GM23338 (cell line): Measurements from ENCODE around the gene SHPK. TPM values are rescaled to one million over a fixed set of nuclear protein-coding genes. Genes with fewer than 3 reads are reported as not detected.

Experiments used
- ATAC-seq: fragments of 200-7000 bp; cut with Tn5 transposase; 3 replicates; pipeline ENCODE4 v1.9.1; 2020
- DNase-seq: peaks from one replicate; pipeline ENCODE4 v3.0.0-alpha.2; 2015; ENCODE audit warnings: low spot score
- H2AFZ ChIP-seq: fragments of 200-600 bp; sonication (generic); 2 replicates; pipeline ENCODE4 v1.8.0; 2016; ENCODE audit warnings: antibody characterized with exemption, mild to moderate bottlenecking, moderate library complexity
- H3F3A ChIP-seq: fragments of 200-600 bp; sonication (generic); replicated peaks from 2 replicates; pipeline ENCODE4 v1.8.0; 2017; ENCODE audit warnings: antibody characterized with exemption, mixed run types, low read depth
- H3K27ac ChIP-seq: fragments of 200-600 bp; sonication (generic); 2 replicates; pipeline ENCODE4 v1.6.1; 2016; ENCODE audit warnings: low read depth
- H3K27me3 ChIP-seq: fragments of 200-600 bp; sonication (generic); 2 replicates; pipeline ENCODE4 v1.8.0; 2016; ENCODE audit warnings: mild to moderate bottlenecking, mixed run types, moderate library complexity; ENCODE audit not compliant: insufficient read depth
- H3K36me3 ChIP-seq: fragments of 200-600 bp; sonication (generic); 2 replicates; pipeline ENCODE4 v1.8.0; 2016; ENCODE audit warnings: mild to moderate bottlenecking; ENCODE audit not compliant: insufficient read depth
- H3K4me1 ChIP-seq: fragments of 200-600 bp; sonication (generic); 2 replicates; pipeline ENCODE4 v1.8.0; 2016; ENCODE audit warnings: mild to moderate bottlenecking, moderate library complexity; ENCODE audit not compliant: insufficient read depth
- H3K4me2 ChIP-seq: fragments of 200-600 bp; sonication (generic); 2 replicates; pipeline ENCODE4 v1.7.1; 2017; ENCODE audit warnings: mixed run types
- H3K4me3 ChIP-seq: fragments of 200-600 bp; sonication (generic); 2 replicates; pipeline ENCODE4 v1.6.1; 2016; ENCODE audit warnings: mixed run types
- H3K79me2 ChIP-seq: fragments of 200-600 bp; sonication (generic); replicated peaks from 2 replicates; pipeline ENCODE4 v1.8.0; 2017; ENCODE audit warnings: mild to moderate bottlenecking; ENCODE audit not compliant: insufficient read depth
- H3K9me2 ChIP-seq: fragments of 200-600 bp; sonication (generic); 2 replicates; pipeline ENCODE4 v1.8.0; 2017; ENCODE audit not compliant: insufficient read depth
- H4K20me1 ChIP-seq: fragments of 200-600 bp; sonication (generic); replicated peaks from 2 replicates; pipeline ENCODE4 v1.8.0; 2017; ENCODE audit warnings: mild to moderate bottlenecking; ENCODE audit not compliant: insufficient read depth
- H3K27ac Mint-ChIP-seq: 2 replicates; pipeline ENCODE4 v1.8.0; 2020; ENCODE audit warnings: inconsistent platforms, mild to moderate bottlenecking, moderate library complexity, mixed read lengths
- H3K27me3 Mint-ChIP-seq: 3 replicates; pipeline ENCODE4 v1.8.0; 2022; ENCODE audit warnings: low read depth, mild to moderate bottlenecking, moderate library complexity, mixed read lengths, inconsistent platforms; ENCODE audit not compliant: insufficient read depth, poor library complexity
- H3K36me3 Mint-ChIP-seq: 3 replicates; pipeline ENCODE4 v1.8.0; 2021; ENCODE audit warnings: low read depth, mild to moderate bottlenecking, inconsistent platforms, moderate library complexity, mixed read lengths
- H3K4me1 Mint-ChIP-seq: 3 replicates; pipeline ENCODE4 v1.8.0; 2020; ENCODE audit warnings: mild to moderate bottlenecking, inconsistent platforms, mixed read lengths
- H3K4me3 Mint-ChIP-seq: 3 replicates; pipeline ENCODE4 v1.8.0; 2021; ENCODE audit warnings: moderate library complexity, mild to moderate bottlenecking, inconsistent platforms, mixed read lengths
- H3K9me3 Mint-ChIP-seq: 3 replicates; pipeline ENCODE4 v1.8.0; 2020; ENCODE audit warnings: moderate library complexity, mild to moderate bottlenecking, inconsistent platforms, mixed read lengths
- CREB1 ChIP-seq: fragments of 250-450 bp; sonication (Bioruptor Pico); IDR thresholded peaks from 2 replicates; pipeline ENCODE4 v1.5.0; 2020; ENCODE audit warnings: low read depth, mild to moderate bottlenecking, moderate library complexity
- ETS1 ChIP-seq: IDR thresholded peaks from 2 replicates; pipeline ENCODE4 v1.6.1; 2016; ENCODE audit warnings: antibody characterized with exemption
- EZH2 ChIP-seq: fragments of 200-600 bp; sonication (generic); IDR thresholded peaks from one replicate; pipeline ENCODE4 v1.8.0; 2017; ENCODE audit warnings: antibody characterized with exemption, mild to moderate bottlenecking, low read depth; ENCODE audit not compliant: unreplicated experiment
- EZH2phosphoT487 ChIP-seq: fragments of 200-600 bp; sonication (generic); IDR thresholded peaks from one replicate; pipeline ENCODE4 v1.8.1; 2018; ENCODE audit warnings: antibody characterized with exemption; ENCODE audit not compliant: unreplicated experiment
- JUNB ChIP-seq: IDR thresholded peaks from one replicate; pipeline ENCODE4 v1.6.1; 2016; ENCODE audit warnings: antibody characterized with exemption; ENCODE audit not compliant: unreplicated experiment
- NANOG ChIP-seq: IDR thresholded peaks from 2 replicates; pipeline ENCODE4 v1.6.1; 2016; ENCODE audit warnings: antibody characterized with exemption, borderline replicate concordance
- STAT1 ChIP-seq: IDR thresholded peaks from one replicate; pipeline ENCODE4 v1.6.1; 2016; ENCODE audit warnings: antibody characterized with exemption; ENCODE audit not compliant: unreplicated experiment
- ZNF114 ChIP-seq: fragments of 250-450 bp; sonication (Bioruptor Pico); IDR thresholded peaks from 2 replicates; pipeline ENCODE4 v1.5.0; 2020; ENCODE audit warnings: mild to moderate bottlenecking, moderate library complexity
- polyA plus RNA-seq: library from polyadenylated mRNA; unstranded; fragments of >200 nt; fragmentation: Nextera tagmentation; extraction: Ambion mirVana; gene quantifications from 2 replicates; pipeline ENCODE4 v1.2.1, GENCODE V29; 2016
- total RNA-seq: library from RNA; depleted of rRNA; stranded (reverse); fragments of >200 nt; shearing (Covaris generic); gene quantifications from 2 replicates; pipeline ENCODE4 v1.2.3, GENCODE V29; 2014
- TF ChIP-seq, protein P1 (sequence below): fragments of 250-450 bp; sonication (Bioruptor Pico); IDR thresholded peaks from 2 replicates; pipeline ENCODE4 v1.5.0; 2020; ENCODE audit warnings: mild to moderate bottlenecking, moderate library complexity

Gene SHPK
- total and polyA plus RNA-seq, 2 experiments from 2014 or later, result 11.5 to 34.3 TPM

DNA sequence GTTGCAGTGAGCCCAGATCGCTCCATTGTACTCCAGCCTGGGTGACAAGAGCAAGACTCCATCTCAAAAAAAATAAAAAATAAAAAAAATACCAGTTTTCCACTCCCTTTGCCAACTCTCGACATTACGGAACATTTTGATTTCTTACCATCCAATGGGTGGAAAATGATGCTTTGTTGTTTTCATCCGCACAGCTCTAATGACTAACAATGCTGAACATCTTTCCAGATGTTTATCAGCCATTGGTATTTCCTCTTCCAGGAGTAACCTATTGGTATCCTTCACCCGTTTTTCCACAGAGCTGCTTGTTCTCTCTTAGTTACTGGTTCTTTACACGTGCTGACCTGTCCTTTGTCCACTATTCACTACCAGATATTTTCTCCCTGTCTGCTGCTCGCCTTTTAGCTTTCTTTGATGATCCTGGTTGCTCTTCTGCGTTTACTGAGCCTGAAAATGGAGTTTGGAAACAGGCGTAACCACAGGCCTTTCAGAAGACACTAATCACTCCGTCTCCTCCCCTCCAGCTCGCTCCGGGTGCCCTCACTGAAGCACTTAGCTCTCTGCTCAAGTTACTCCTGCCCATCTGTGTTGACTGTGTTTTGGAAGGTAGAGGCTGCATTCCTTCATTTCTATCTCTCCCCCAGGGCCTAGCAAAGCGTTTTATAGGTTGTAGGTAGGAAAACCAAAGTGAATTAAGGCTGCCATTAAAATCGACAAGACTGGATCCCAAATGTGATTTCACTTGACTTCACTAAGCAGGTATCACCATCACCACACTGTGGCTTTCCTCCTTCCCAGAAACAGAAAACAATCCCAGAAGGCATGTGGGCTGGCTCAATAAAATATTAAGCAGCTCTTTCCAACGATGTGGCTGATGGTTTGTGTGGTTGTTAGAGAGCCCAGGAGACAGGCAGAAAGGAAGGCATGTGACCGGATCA is 8.9 kb downstream of the SHPK start:
- no peaks in the 10 kb centered on the region for H3K9me2 ChIP-seq
- H3K79me2 ChIP-seq, result peaks cover 14% of the 10 kb centered on the region; the same call in 1 of the 2 replicates
- no peaks in the 10 kb centered on the region for H3K4me1 ChIP-seq
- peaks cover 1% of the 10 kb centered on the region for H3K27me3 Mint-ChIP-seq
- TF ChIP-seq NANOG, result no peak
- no peak for TF ChIP-seq CREB1
- TF ChIP-seq EZH2, result no peak
- TF ChIP-seq, protein P1, sequence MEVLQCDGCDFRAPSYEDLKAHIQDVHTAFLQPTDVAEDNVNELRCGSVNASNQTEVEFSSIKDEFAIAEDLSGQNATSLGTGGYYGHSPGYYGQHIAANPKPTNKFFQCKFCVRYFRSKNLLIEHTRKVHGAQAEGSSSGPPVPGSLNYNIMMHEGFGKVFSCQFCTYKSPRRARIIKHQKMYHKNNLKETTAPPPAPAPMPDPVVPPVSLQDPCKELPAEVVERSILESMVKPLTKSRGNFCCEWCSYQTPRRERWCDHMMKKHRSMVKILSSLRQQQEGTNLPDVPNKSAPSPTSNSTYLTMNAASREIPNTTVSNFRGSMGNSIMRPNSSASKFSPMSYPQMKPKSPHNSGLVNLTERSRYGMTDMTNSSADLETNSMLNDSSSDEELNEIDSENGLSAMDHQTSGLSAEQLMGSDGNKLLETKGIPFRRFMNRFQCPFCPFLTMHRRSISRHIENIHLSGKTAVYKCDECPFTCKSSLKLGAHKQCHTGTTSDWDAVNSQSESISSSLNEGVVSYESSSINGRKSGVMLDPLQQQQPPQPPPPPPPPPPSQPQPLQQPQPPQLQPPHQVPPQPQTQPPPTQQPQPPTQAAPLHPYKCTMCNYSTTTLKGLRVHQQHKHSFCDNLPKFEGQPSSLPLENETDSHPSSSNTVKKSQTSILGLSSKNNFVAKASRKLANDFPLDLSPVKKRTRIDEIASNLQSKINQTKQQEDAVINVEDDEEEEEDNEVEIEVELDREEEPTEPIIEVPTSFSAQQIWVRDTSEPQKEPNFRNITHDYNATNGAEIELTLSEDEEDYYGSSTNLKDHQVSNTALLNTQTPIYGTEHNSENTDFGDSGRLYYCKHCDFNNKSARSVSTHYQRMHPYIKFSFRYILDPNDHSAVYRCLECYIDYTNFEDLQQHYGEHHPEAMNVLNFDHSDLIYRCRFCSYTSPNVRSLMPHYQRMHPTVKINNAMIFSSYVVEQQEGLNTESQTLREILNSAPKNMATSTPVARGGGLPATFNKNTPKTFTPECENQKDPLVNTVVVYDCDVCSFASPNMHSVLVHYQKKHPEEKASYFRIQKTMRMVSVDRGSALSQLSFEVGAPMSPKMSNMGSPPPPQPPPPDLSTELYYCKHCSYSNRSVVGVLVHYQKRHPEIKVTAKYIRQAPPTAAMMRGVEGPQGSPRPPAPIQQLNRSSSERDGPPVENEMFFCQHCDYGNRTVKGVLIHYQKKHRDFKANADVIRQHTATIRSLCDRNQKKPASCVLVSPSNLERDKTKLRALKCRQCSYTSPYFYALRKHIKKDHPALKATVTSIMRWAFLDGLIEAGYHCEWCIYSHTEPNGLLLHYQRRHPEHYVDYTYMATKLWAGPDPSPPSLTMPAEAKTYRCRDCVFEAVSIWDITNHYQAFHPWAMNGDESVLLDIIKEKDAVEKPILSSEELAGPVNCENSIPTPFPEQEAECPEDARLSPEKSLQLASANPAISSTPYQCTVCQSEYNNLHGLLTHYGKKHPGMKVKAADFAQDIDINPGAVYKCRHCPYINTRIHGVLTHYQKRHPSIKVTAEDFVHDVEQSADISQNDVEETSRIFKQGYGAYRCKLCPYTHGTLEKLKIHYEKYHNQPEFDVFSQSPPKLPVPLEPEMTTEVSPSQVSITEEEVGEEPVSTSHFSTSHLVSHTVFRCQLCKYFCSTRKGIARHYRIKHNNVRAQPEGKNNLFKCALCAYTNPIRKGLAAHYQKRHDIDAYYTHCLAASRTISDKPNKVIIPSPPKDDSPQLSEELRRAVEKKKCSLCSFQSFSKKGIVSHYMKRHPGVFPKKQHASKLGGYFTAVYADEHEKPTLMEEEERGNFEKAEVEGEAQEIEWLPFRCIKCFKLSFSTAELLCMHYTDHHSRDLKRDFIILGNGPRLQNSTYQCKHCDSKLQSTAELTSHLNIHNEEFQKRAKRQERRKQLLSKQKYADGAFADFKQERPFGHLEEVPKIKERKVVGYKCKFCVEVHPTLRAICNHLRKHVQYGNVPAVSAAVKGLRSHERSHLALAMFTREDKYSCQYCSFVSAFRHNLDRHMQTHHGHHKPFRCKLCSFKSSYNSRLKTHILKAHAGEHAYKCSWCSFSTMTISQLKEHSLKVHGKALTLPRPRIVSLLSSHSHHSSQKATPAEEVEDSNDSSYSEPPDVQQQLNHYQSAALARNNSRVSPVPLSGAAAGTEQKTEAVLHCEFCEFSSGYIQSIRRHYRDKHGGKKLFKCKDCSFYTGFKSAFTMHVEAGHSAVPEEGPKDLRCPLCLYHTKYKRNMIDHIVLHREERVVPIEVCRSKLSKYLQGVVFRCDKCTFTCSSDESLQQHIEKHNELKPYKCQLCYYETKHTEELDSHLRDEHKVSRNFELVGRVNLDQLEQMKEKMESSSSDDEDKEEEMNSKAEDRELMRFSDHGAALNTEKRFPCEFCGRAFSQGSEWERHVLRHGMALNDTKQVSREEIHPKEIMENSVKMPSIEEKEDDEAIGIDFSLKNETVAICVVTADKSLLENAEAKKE, result no peak
- no peak for TF ChIP-seq STAT1
- TF ChIP-seq ZNF114 (CRISPR knock-in tag), result no peak
- no peak for TF ChIP-seq JUNB
- TF ChIP-seq ETS1, result no peak
- TF ChIP-seq EZH2phosphoT487, result no peak
- H3K4me3 ChIP-seq, result no peak overlapping the region
- H3K36me3 ChIP-seq, result 0 out of 2 replicates have a peak, but pooled peaks cover 9% of the 10 kb centered on the region
- no peak for ATAC-seq
- peaks cover 62% of the 10 kb centered on the region for H3K36me3 Mint-ChIP-seq
- H3F3A ChIP-seq, result no peaks in the 10 kb centered on the region
- H2AFZ ChIP-seq, result no peak overlapping the region
- no peak overlapping the region for H3K4me3 Mint-ChIP-seq
- no peak overlapping the region for H3K27ac ChIP-seq
- H3K27me3 ChIP-seq, result no peaks in the 10 kb centered on the region
- H3K4me2 ChIP-seq, result no peak overlapping the region
- no peak overlapping the region for H3K27ac Mint-ChIP-seq
- peaks cover 9% of the 10 kb centered on the region for H4K20me1 ChIP-seq
- DNase-seq, result no peak
- H3K4me1 Mint-ChIP-seq, result no peaks in the 10 kb centered on the region
- H3K9me3 Mint-ChIP-seq, result no peaks in the 10 kb centered on the region
